ENCODE measurements around the gene PPIL4.
A peak's percentile ranks its signal among the peaks of the same experiment; 100 is the strongest.

Gene PPIL4

GRCh38 chr6:149545754-149546471, at the start of gene PPIL4:
PPIL4 (minus strand) TSS chr6:149546043; CDS start chr6:149546005, 38 bp downstream.
- DNase-seq = peak; percentile 98

GRCh38 chr6:149593408-149593807, 47.6 kb upstream of the PPIL4 start:
- no peak for DNase-seq

DNA sequence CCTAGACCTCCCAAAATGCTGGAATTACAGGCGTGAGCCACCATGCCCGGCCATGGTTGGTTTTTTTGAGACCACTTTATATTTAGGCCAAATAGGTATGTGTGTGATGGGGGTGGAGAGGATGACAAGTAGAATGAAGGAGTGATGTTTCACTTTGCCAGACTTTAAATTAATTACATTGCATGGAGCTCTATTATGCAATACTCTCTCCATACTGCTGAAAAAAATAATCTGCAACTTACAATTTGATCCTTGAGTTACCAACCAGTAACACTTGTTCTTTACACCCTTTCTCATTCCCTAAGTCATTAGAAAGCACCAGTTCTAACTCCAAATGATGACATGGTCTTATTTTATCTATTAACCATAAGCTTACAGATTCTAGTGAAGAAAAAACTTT, 47.1 kb upstream of the PPIL4 start:
- DNase-seq = no peak

GRCh38 chr6:149586149-149586548, 40.3 kb upstream of the PPIL4 start:
- no peak for DNase-seq

GRCh38 chr6:149581349-149581748, 35.5 kb upstream of the PPIL4 start:
- no peak for DNase-seq

- DNase-seq = no peak
Measured at GRCh38 chr6:149580880-149581279, 35.0 kb upstream of the PPIL4 start.

DNA sequence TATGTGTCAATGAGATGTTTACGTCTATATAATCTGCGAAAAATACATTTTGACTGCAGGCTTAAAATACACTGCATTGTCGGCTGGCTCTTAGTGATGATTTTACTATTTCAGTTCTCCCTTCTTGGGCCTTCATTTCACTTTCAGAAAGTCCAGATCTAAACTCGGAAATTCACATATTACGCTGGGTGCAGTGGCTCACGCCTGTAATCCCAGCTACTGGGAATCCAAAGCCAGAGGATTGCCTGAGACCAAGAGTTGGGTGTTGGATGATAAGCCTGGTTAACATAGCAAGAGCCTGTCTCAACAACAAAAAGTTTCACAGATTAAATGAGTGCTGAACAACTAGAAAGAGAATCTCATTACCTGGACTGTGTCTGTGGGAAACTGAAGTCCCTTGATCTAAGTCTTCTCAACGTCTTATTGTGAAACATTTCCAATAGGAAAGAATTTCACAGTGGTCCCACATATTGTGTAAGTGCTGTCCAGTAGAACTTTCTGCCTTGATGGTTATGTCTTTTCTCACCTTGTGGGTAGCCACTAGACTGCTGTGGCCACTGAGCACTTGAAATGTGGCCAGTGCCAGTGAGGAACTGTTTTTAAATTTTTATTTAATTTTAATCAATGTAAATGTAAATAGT, 22.2 kb upstream of the PPIL4 start:
- DNase-seq = no peak

DNA sequence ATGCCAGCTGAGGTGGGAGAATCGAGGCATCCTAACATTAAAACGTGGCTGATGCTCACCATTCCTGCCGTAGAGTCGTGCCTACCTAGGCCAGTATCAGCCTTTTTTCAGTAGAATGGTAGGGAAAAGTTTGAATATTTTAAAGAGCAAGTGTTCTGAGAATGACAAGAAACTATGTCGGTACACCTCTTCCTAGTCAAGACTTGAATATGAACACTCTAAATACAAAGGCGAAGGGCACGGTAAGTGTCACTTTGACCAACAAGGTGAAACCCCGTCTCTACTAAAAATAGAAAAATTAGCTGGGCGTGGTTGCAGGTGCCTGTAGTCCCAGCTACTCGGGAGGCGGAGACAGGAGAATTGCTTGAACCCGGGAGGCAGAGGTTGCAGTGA, 21.3 kb upstream of the PPIL4 start:
- no peak for DNase-seq

- DNase-seq = peak; percentile 63
Measured at GRCh38 chr6:149566410-149567193, 20.8 kb upstream of the PPIL4 start.

DNA sequence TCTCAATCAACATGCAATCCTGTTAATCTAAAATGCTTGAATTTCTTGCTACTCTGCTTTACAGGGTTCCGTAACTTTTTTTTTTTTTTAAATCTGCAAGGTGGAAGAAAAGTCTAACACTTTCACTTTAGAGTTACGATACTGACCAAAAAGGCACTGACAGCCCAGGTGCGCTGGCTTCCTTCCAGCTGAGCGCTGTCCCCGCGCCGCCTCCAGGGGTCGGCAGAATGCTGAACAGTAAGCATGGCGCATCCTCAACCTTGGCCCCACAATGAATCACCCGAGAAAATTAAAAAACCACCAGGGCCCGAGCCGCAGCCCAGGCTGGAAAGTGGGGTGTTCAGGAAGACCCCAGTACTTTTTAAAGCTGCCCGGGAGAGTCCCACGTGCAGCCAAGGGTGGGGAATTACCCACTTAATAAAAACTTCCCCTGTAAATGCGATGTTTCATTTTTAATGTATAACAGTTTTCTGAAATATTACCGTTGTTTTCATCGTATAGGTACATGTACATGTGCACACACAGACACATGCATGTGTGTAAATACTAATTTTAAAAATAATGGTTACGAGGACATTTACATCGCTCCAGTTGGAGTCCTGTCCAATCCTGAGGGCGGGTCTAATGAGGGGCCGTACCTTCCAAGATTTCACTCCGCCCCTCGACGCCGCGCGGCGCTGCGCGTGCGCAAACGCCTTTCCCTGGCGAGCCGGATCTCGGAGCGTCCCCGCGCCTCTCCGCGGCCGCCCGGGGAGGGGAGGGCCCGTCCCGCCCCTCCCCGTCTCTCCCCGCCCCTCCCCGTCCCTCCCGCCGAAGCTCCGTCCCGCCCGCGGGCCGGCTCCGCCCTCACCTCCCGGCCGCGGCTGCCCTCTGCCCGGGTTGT, 19.9 kb upstream of the PPIL4 start, which contains the start of gene GINM1:
TSS of gene GINM1 (plus strand) at position 849 of the 883 bp plus-strand sequence. CDS start 40 bp downstream, outside the sequence.
- DNase-seq = peak; percentile 97

GRCh38 chr6:149563928-149564325, 18.1 kb upstream of the PPIL4 start:
- DNase-seq = no peak

GRCh38 chr6:149563203-149563927, 17.5 kb upstream of the PPIL4 start:
- DNase-seq = no peak

- no peak for DNase-seq
Measured at GRCh38 chr6:149560736-149561135, 14.9 kb upstream of the PPIL4 start.

- DNase-seq = no peak
Measured at GRCh38 chr6:149559389-149559788, 13.5 kb upstream of the PPIL4 start.

GRCh38 chr6:149558029-149558428, 12.2 kb upstream of the PPIL4 start:
- DNase-seq = no peak

DNA sequence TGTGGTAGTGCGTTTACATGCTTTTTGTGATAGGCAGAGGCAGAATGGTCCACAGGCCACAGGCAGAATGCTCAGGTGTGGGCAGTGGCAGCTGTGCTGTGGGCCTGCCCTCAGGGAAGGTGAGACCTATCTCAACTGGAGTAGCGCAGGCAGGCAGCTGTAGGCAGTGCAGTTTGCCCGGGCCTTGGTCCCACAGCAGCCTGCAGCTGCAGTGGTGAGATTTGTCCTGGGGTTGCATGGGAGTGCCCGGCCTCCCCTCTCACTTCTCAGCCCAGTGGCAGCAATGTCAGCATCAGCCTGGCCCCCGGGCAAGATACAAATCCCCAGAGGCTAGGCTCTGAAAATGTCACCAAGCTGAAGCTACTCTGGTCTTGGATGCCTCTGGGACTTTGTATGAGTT, 6.1 kb upstream of the PPIL4 start:
- no peak for DNase-seq

DNA sequence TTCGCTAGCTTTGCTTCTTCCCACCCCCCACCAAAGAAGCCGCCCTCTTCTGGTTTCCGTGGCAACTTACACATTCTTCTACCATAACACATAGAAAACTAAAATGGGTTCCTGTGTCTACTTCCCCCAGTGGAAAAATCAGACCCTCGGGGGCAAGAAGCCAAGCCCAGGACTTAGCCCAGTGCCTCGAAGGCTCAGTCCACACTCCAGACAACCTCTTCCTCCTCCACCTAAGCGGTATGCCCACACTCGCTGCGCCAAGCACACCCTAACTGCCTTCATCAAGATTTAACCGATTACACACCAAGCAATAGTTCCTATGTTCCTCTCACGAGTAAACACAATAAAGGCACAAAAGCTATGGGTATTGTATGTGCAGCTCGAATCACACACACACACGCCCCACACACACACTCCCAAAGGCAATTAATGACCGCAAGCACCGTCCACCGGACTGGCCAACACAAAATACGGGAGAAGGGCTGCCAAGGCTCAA, 537 bp downstream of the PPIL4 start:
- DNase-seq = no peak

- DNase-seq = no peak
Measured at GRCh38 chr6:149544646-149545257, 1.1 kb downstream of the PPIL4 start.

DNA sequence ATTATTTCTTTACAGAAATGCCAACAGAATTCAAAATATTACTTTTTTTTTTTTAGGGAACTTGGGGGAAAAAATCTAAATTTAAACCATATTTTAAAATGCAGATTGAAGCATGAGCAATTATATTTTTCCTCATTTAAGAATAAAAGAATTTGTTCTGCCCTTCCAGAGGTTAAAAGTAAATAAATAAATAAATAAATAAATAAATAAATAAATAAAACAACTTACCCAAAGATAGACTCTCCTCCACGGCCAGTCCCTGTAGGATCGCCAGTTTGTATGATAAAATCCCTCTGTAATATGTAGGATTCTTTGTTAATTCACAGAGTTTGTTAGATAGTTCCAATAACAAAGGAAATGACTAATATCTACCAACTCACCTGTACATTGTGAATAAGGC, 4.7 kb downstream of the PPIL4 start:
- DNase-seq = no peak

DNA sequence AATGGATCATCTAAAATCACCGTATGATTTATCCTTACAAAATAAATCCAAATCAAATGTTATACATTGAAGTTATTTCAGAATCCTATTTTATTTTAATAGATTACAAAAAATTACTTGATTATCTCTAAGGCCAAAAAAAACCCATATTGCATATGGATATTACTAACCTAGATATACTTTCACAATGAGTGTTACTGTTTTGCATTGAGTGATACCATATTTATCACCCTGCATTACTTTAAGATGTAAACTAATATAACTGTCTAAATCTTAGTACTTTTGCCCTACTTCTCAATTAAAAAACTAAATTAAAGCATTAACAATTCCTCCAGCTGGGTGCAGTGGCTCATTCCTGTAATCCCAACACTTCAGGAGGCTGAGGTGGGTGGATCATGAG, 11.1 kb downstream of the PPIL4 start:
- DNase-seq = no peak

- DNase-seq = no peak
Measured at GRCh38 chr6:149529650-149530049, 16.2 kb downstream of the PPIL4 start.
